ENCODE measurements around the gene RAP1GAP.

Gene RAP1GAP

DNA sequence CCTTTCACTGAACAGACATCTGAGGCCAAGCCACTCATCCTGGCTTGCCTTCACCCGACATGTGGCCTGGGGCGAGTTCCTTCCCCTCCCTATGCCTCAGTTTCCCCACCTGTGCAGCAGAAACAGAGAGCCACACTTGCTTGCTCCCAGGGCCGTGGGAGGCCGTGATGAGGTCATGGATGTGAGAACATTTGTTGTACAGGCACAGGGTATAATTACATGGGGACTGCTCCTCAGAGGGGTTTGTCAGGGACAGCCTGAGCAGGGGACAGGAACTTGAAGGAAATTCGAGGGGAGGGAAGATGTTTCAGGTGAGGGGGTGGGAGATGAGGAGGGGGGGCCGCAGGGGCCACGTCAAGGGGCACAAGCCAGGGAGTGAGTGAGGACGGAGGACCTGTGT, 103.9 kb downstream of the RAP1GAP start:
- WGBS (ENCODE audit: extremely low coverage, insufficient coverage, low lambda C conversion rate), result no CpG with 5 or more reads among the region's 8 CpGs

DNA sequence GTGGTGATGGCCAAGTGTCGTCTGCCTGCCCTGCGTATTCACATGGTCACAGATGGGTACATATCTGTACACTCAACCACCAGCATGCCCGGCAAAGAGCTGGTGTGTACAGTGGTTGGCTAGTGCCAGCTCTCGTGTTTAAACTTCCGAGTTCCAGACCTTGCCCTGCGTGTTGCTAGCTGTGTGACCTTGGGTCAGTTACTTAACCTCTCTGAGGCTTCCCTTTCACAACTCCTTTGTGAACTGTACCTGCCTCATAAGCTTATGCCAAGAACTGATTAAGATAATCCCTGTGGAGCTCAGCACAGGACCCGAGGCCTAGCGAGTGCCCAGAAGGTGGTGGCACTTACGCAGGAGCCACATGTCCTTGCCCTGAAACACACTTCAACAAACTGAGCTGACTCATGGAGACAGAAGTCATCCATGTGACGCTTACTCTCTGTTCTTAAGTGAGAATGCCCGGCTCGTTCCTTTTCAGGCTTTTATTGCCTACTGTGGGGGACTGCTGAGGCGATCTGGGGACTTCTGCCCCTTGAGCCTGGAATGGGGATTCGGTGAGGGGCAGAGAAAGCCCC, 104.5 kb downstream of the RAP1GAP start:
- Histone ChIP-seq H3K36me3 (ENCODE audit: control insufficient read depth, insufficient read depth, low read length) (peaks cover 1% of the 10 kb centered on the region), H3K23ac (ENCODE audit: low read length) (no peak overlapping the region), H3K4me2 (ENCODE audit: low read length) (no peak overlapping the region), H3K4ac (ENCODE audit: low read depth, low read length) (no peak overlapping the region), H2BK5ac (ENCODE audit: low read length) (no peak overlapping the region), H3K27me3 (ENCODE audit: insufficient read depth, low read length, poor library complexity) (no peaks in the 10 kb centered on the region), H4K8ac (ENCODE audit: low read depth, low read length) (no peak overlapping the region), H3K79me1 (ENCODE audit: low read length) (no peaks in the 10 kb centered on the region), H4K5ac (ENCODE audit: low read length) (no peak overlapping the region), H2BK15ac (replicated peaks; ENCODE audit: low read depth) (no peak overlapping the region), H3K27ac (ENCODE audit: low read depth, low read length) (no peak overlapping the region), H3K18ac (ENCODE audit: low read length) (no peak overlapping the region), H2AK5ac (ENCODE audit: low read length) (no peak overlapping the region), H3K79me2 (ENCODE audit: control insufficient read depth, insufficient read depth, low read length) (no peaks in the 10 kb centered on the region), H3K56ac (ENCODE audit: low read length) (no peak overlapping the region), H2BK120ac (ENCODE audit: low read depth, low read length) (no peak overlapping the region), H3K4me3 (ENCODE audit: low read length) (no peak overlapping the region), H3K9ac (ENCODE audit: low read length) (no peak overlapping the region), H3K4me1 (ENCODE audit: control insufficient read depth, low read depth, low read length) (no peaks in the 10 kb centered on the region)
- DNase-seq, result no peak
- no CpG with 5 or more reads among the region's 14 CpGs for WGBS (ENCODE audit: extremely low coverage, insufficient coverage, low lambda C conversion rate)

More for the DNA sequence above, 103.9 kb downstream of the RAP1GAP start:
- Histone ChIP-seq H3K18ac (ENCODE audit: low read length) (no peak overlapping the region), H2BK120ac (ENCODE audit: low read depth, low read length) (no peak overlapping the region), H3K4me2 (ENCODE audit: low read length) (no peak overlapping the region), H3K79me2 (ENCODE audit: control insufficient read depth, insufficient read depth, low read length) (no peaks in the 10 kb centered on the region), H3K27me3 (ENCODE audit: insufficient read depth, low read length, poor library complexity) (no peaks in the 10 kb centered on the region), H2AK5ac (ENCODE audit: low read length) (no peak overlapping the region), H3K79me1 (ENCODE audit: low read length) (no peaks in the 10 kb centered on the region), H4K5ac (ENCODE audit: low read length) (no peak overlapping the region), H3K56ac (ENCODE audit: low read length) (no peak overlapping the region), H3K9ac (ENCODE audit: low read length) (no peak overlapping the region), H3K4ac (ENCODE audit: low read depth, low read length) (no peak overlapping the region), H4K8ac (ENCODE audit: low read depth, low read length) (no peak overlapping the region), H3K4me1 (ENCODE audit: control insufficient read depth, low read depth, low read length) (no peaks in the 10 kb centered on the region), H3K23ac (ENCODE audit: low read length) (no peak overlapping the region), H2BK5ac (ENCODE audit: low read length) (no peak overlapping the region), H3K36me3 (ENCODE audit: control insufficient read depth, insufficient read depth, low read length) (peaks cover 1% of the 10 kb centered on the region), H3K4me3 (ENCODE audit: low read length) (no peak overlapping the region), H2BK15ac (replicated peaks; ENCODE audit: low read depth) (no peak overlapping the region), H3K27ac (ENCODE audit: low read depth, low read length) (no peak overlapping the region)
- no peak for DNase-seq

DNA sequence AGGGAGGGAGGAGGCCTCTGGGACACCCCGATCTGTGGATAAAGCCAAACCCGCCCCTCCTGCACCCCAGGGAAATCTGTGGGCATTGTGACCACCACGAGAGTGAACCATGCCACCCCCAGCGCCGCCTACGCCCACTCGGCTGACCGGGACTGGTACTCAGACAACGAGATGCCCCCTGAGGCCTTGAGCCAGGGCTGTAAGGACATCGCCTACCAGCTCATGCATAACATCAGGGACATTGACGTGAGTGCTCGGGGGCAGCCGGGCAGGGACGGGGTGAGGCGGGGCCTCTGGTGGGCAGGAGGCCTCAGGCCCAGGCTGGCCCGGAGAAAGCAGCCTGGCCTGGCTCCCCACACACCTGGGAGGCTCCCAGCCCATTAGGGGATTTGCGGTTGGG, 105.2 kb downstream of the RAP1GAP start:
- Histone ChIP-seq H4K5ac (ENCODE audit: low read length) (no peak overlapping the region), H3K56ac (ENCODE audit: low read length) (no peak overlapping the region), H2AK5ac (ENCODE audit: low read length) (no peak overlapping the region), H3K9ac (ENCODE audit: low read length) (no peak overlapping the region), H3K4me2 (ENCODE audit: low read length) (no peak overlapping the region), H4K8ac (ENCODE audit: low read depth, low read length) (no peak overlapping the region), H3K4me1 (ENCODE audit: control insufficient read depth, low read depth, low read length) (no peaks in the 10 kb centered on the region), H3K79me2 (ENCODE audit: control insufficient read depth, insufficient read depth, low read length) (no peaks in the 10 kb centered on the region), H3K79me1 (ENCODE audit: low read length) (no peaks in the 10 kb centered on the region), H2BK15ac (replicated peaks; ENCODE audit: low read depth) (no peak overlapping the region), H3K18ac (ENCODE audit: low read length) (no peak overlapping the region), H2BK120ac (ENCODE audit: low read depth, low read length) (no peak overlapping the region), H3K4ac (ENCODE audit: low read depth, low read length) (no peak overlapping the region), H2BK5ac (ENCODE audit: low read length) (no peak overlapping the region), H3K27me3 (ENCODE audit: insufficient read depth, low read length, poor library complexity) (no peaks in the 10 kb centered on the region), H3K4me3 (ENCODE audit: low read length) (no peak overlapping the region), H3K23ac (ENCODE audit: low read length) (no peak overlapping the region), H3K36me3 (ENCODE audit: control insufficient read depth, insufficient read depth, low read length) (peaks cover 1% of the 10 kb centered on the region), H3K27ac (ENCODE audit: low read depth, low read length) (no peak overlapping the region)
- WGBS (ENCODE audit: extremely low coverage, insufficient coverage, low lambda C conversion rate), result no CpG with 5 or more reads among the region's 17 CpGs
- DNase-seq, result no peak

DNA sequence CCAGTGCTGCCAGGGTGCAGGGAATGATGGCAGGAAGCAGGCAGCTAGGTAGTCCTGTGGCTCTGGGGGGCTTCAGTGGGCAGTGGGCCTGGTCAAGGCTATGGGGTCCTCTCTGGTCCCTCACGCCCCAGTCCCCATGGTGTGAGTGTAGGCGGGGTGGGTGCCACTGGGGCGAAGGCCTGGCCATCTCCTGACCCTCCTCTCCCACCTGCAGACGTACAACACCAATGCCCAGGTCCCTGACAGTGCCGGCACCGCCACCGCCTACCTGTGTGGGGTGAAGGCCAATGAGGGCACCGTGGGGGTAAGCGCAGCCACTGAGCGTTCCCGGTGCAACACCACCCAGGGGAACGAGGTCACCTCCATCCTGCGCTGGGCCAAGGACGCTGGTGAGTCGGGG, 106.3 kb downstream of the RAP1GAP start:
- Histone ChIP-seq H3K4me2 (ENCODE audit: low read length) (no peak overlapping the region), H3K27me3 (ENCODE audit: insufficient read depth, low read length, poor library complexity) (no peaks in the 10 kb centered on the region), H3K18ac (ENCODE audit: low read length) (no peak overlapping the region), H3K23ac (ENCODE audit: low read length) (no peak overlapping the region), H3K4me1 (ENCODE audit: control insufficient read depth, low read depth, low read length) (no peaks in the 10 kb centered on the region), H2BK120ac (ENCODE audit: low read depth, low read length) (no peak overlapping the region), H4K8ac (ENCODE audit: low read depth, low read length) (no peak overlapping the region), H3K9ac (ENCODE audit: low read length) (no peak overlapping the region), H2AK5ac (ENCODE audit: low read length) (no peak overlapping the region), H3K36me3 (ENCODE audit: control insufficient read depth, insufficient read depth, low read length) (peaks cover 1% of the 10 kb centered on the region), H3K4ac (ENCODE audit: low read depth, low read length) (no peak overlapping the region), H3K79me2 (ENCODE audit: control insufficient read depth, insufficient read depth, low read length) (no peaks in the 10 kb centered on the region), H3K79me1 (ENCODE audit: low read length) (no peaks in the 10 kb centered on the region), H3K27ac (ENCODE audit: low read depth, low read length) (no peak overlapping the region), H4K5ac (ENCODE audit: low read length) (no peak overlapping the region), H3K56ac (ENCODE audit: low read length) (no peak overlapping the region), H2BK15ac (replicated peaks; ENCODE audit: low read depth) (no peak overlapping the region), H3K4me3 (ENCODE audit: low read length) (no peak overlapping the region), H2BK5ac (ENCODE audit: low read length) (no peak overlapping the region)
- DNase-seq, result no peak
- WGBS (ENCODE audit: extremely low coverage, insufficient coverage, low lambda C conversion rate), result no CpG with 5 or more reads among the region's 15 CpGs

DNA sequence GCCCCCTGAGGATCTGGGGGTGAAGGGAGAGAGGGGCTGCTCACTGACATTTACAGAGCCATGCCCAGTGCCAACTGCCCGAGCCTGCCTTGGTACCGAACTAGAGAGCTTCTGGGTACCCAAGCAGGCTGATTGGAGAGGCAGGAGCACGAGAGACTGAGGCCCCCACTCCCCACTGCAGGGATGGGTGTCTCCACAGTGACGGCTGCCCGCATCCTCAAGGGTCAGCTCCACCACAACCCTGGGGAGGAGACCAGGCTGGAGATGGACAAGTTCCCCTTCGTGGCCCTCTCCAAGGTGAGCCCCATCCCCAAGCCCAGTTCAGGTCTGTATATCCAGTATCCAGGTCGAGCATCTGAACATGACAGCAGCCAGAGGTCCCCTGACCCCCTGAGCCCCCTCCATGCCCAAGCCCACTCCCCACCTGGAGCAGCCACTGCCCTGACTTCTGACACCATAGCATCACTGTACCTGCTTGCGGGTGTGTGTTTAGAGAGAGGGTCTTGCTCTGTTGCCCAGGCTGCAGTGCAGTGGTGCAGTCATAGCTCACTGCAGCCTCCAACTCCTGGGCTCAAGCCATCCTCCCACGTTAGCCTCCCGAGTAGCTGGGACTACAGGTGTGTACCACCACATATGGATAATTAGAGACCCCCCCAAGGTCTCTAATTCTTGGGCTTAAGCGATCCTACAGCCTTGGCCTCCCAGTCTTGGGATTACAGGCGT, 108.1 kb downstream of the RAP1GAP start:
- no peak overlapping the region for H3K18ac ChIP-seq (ENCODE audit: low read length)
- peaks cover 1% of the 10 kb centered on the region for H3K36me3 ChIP-seq (ENCODE audit: control insufficient read depth, insufficient read depth, low read length)
- no peak overlapping the region for H4K8ac ChIP-seq (ENCODE audit: low read depth, low read length)
- no peak overlapping the region for H3K56ac ChIP-seq (ENCODE audit: low read length)
- no peak overlapping the region for H2BK5ac ChIP-seq (ENCODE audit: low read length)
- H3K23ac ChIP-seq (ENCODE audit: low read length), result no peak overlapping the region
- no peak overlapping the region for H3K4me3 ChIP-seq (ENCODE audit: low read length)
- no peak overlapping the region for H2BK15ac ChIP-seq (replicated peaks; ENCODE audit: low read depth)
- H3K9ac ChIP-seq (ENCODE audit: low read length), result no peak overlapping the region
- no peaks in the 10 kb centered on the region for H3K79me2 ChIP-seq (ENCODE audit: control insufficient read depth, insufficient read depth, low read length)
- no peak overlapping the region for H2AK5ac ChIP-seq (ENCODE audit: low read length)
- no peak overlapping the region for H3K27ac ChIP-seq (ENCODE audit: low read depth, low read length)
- H4K5ac ChIP-seq (ENCODE audit: low read length), result no peak overlapping the region
- no peak overlapping the region for H3K4ac ChIP-seq (ENCODE audit: low read depth, low read length)
- no peak for DNase-seq
- H3K4me2 ChIP-seq (ENCODE audit: low read length), result no peak overlapping the region
- no peaks in the 10 kb centered on the region for H3K27me3 ChIP-seq (ENCODE audit: insufficient read depth, low read length, poor library complexity)
- no peaks in the 10 kb centered on the region for H3K4me1 ChIP-seq (ENCODE audit: control insufficient read depth, low read depth, low read length)
- H2BK120ac ChIP-seq (ENCODE audit: low read depth, low read length), result no peak overlapping the region
- no CpG with 5 or more reads among the region's 12 CpGs for WGBS (ENCODE audit: extremely low coverage, insufficient coverage, low lambda C conversion rate)
- H3K79me1 ChIP-seq (ENCODE audit: low read length), result no peaks in the 10 kb centered on the region
